RWPE2 (cell line): ENCODE data around the gene KHDRBS2.

ENCODE experiments used
- ATAC-seq: fragments of 200-7000 bp; cut with Tn5 transposase; 3 replicates; pipeline ENCODE4 v1.9.1; 2021; ENCODE audit warnings: low read depth
- DNase-seq: peaks from one replicate; pipeline ENCODE4 v3.0.0-alpha.2; 2020; ENCODE audit warnings: low spot score
- H3K27ac ChIP-seq: fragments of 450-650 bp; 2 replicates; pipeline ENCODE4 v1.5.1; 2017; ENCODE audit warnings: mild to moderate bottlenecking; ENCODE audit not compliant: poor library complexity, severe bottlenecking
- H3K27me3 ChIP-seq: fragments of 250-450 bp; sonication (Bioruptor Pico); 2 replicates; pipeline ENCODE4 v1.5.1; 2021; ENCODE audit warnings: mild to moderate bottlenecking, moderate library complexity; ENCODE audit not compliant: insufficient read depth, poor library complexity, severe bottlenecking
- H3K36me3 ChIP-seq: fragments of 250-450 bp; sonication (Bioruptor Pico); 2 replicates; pipeline ENCODE4 v1.5.1; 2020; ENCODE audit warnings: low read depth, mild to moderate bottlenecking, moderate library complexity
- H3K4me1 ChIP-seq: fragments of 250-450 bp; sonication (Bioruptor Pico); 2 replicates; pipeline ENCODE4 v1.5.1; 2021; ENCODE audit warnings: mild to moderate bottlenecking, moderate library complexity; ENCODE audit not compliant: insufficient read depth, poor library complexity, severe bottlenecking
- H3K4me3 ChIP-seq: fragments of 250-450 bp; sonication (Bioruptor Pico); 2 replicates; pipeline ENCODE4 v1.5.1; 2021; ENCODE audit warnings: mild to moderate bottlenecking, moderate library complexity; ENCODE audit not compliant: severe bottlenecking
- H3K9me3 ChIP-seq: fragments of 250-450 bp; sonication (Bioruptor Pico); 2 replicates; pipeline ENCODE4 v1.5.1; 2021; ENCODE audit warnings: mild to moderate bottlenecking, moderate library complexity; ENCODE audit not compliant: severe bottlenecking
- TF ChIP-seq, protein P1 (sequence below): fragments of 450-650 bp; IDR thresholded peaks from one replicate; pipeline ENCODE4 v1.5.1; 2017; ENCODE audit warnings: mild to moderate bottlenecking, moderate library complexity; ENCODE audit not compliant: poor library complexity, severe bottlenecking

The KHDRBS2 gene

DNA sequence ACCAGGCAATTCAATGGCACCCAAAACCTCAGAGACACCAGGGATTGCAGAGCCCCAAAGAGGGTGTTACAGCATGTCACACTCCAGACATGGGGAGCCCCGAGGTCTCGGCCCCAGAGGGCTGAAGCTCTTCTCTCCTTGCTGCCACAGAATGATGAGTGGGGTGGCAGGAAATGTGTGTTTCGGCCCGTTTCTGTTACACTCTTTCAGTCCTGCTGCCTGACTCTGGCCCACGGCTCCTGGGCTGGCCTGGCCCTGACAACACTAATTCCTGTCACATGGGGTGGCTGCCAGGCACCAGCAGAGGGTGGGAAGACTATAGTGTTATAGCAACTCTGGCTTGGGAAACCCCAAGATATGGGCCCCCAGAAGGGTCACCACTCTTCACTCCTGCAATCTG lies 183.6 kb downstream of the KHDRBS2 start:
- ATAC-seq = no peak
- H3K9me3 ChIP-seq = no peaks in the 10 kb centered on the region
- TF ChIP-seq, protein P1, sequence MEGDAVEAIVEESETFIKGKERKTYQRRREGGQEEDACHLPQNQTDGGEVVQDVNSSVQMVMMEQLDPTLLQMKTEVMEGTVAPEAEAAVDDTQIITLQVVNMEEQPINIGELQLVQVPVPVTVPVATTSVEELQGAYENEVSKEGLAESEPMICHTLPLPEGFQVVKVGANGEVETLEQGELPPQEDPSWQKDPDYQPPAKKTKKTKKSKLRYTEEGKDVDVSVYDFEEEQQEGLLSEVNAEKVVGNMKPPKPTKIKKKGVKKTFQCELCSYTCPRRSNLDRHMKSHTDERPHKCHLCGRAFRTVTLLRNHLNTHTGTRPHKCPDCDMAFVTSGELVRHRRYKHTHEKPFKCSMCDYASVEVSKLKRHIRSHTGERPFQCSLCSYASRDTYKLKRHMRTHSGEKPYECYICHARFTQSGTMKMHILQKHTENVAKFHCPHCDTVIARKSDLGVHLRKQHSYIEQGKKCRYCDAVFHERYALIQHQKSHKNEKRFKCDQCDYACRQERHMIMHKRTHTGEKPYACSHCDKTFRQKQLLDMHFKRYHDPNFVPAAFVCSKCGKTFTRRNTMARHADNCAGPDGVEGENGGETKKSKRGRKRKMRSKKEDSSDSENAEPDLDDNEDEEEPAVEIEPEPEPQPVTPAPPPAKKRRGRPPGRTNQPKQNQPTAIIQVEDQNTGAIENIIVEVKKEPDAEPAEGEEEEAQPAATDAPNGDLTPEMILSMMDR = no peak

GRCh38 chr6:62090442-62091229 lies 195.4 kb downstream of the KHDRBS2 start:
- Histone ChIP-seq H3K4me1 (no peaks in the 10 kb centered on the region), H3K27me3 (no peaks in the 10 kb centered on the region), H3K36me3 (no peaks in the 10 kb centered on the region), H3K4me3 (no peak overlapping the region), H3K9me3 (no peaks in the 10 kb centered on the region), H3K27ac (no peak overlapping the region)
- DNase-seq (no peak), ATAC-seq (no peak)
- TF ChIP-seq, protein P1 = no peak

More for the DNA sequence above, 183.6 kb downstream of the KHDRBS2 start:
- no peak for DNase-seq
- Histone ChIP-seq H3K4me3 (no peak overlapping the region), H3K27me3 (no peaks in the 10 kb centered on the region), H3K36me3 (no peaks in the 10 kb centered on the region), H3K27ac (no peak overlapping the region), H3K4me1 (no peaks in the 10 kb centered on the region)

GRCh38 chr6:62089781-62090180 lies 196.2 kb downstream of the KHDRBS2 start:
- DNase-seq (no peak), ATAC-seq (no peak)
- Histone ChIP-seq H3K36me3 (no peaks in the 10 kb centered on the region), H3K9me3 (no peaks in the 10 kb centered on the region), H3K4me3 (no peak overlapping the region), H3K4me1 (no peaks in the 10 kb centered on the region), H3K27me3 (no peaks in the 10 kb centered on the region), H3K27ac (no peak overlapping the region)
- TF ChIP-seq, protein P1 = no peak

DNA sequence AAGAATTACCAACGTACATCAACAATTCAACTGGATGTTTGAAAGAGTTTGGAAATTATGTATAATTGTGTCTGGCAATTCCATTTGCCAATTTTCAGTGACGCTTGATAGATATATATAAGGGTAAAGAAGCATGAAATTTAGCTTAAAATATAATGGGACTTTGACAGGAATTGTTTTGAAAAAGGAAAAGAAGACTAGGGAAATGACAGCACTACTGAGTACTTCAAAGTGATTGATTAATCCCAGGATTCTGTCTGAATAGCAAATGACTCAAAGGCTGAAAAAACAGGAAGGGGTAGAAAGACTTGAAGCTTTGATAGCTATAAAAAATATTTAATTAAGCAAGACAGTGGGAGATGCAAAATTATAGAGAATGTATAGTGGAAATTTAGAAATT lies 200.0 kb downstream of the KHDRBS2 start:
- H3K27me3 ChIP-seq = no peaks in the 10 kb centered on the region
- ATAC-seq (no peak), DNase-seq (no peak)
- H3K27ac ChIP-seq = no peak overlapping the region
- H3K36me3 ChIP-seq = no peaks in the 10 kb centered on the region
- no peak overlapping the region for H3K4me3 ChIP-seq
- TF ChIP-seq, protein P1 = no peak
- no peaks in the 10 kb centered on the region for H3K9me3 ChIP-seq
- H3K4me1 ChIP-seq = no peaks in the 10 kb centered on the region

DNA sequence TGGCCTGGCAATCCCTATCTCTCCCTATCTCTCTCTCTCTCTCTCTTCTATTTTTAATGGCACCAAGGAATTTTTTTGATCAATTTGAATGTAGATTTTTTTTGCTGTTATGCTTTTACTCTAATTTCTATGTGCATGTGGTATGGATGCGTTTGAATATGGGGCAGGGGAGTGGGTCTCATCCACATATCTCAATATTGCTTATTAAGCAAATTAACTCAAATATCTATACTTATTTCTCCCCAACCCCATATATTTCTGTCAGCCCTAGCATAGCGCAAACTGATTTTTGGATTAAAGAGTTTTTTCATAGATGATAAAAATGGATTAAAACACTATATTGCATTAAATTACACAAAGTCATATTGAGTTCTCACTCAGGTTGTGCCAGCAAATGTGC lies 210.2 kb downstream of the KHDRBS2 start:
- no peak for ATAC-seq
- no peaks in the 10 kb centered on the region for H3K4me1 ChIP-seq
- no peak for DNase-seq
- H3K36me3 ChIP-seq = no peaks in the 10 kb centered on the region
- no peak overlapping the region for H3K4me3 ChIP-seq
- no peak overlapping the region for H3K27ac ChIP-seq
- no peaks in the 10 kb centered on the region for H3K9me3 ChIP-seq
- TF ChIP-seq, protein P1 = no peak
- no peaks in the 10 kb centered on the region for H3K27me3 ChIP-seq
